IPS-15b (cell line): ENCODE results near the gene SLC25A48.
"Not testable (repeated sequence)": the region's sequence is repeated elsewhere in the genome, so short reads cannot be mapped to it uniquely, and the experiment has no call there.

ENCODE experiments used
- H3K27me3 ChIP-seq: one replicate; pipeline ENCODE4 v1.6.1; 2013; ENCODE audit warnings: low read length; ENCODE audit not compliant: control insufficient read depth, insufficient read depth
- H3K36me3 ChIP-seq: one replicate; pipeline ENCODE4 v1.6.1; 2013; ENCODE audit warnings: low read length; ENCODE audit not compliant: control insufficient read depth, insufficient read depth
- H3K4me1 ChIP-seq: one replicate; pipeline ENCODE4 v1.6.1; 2013; ENCODE audit warnings: mild to moderate bottlenecking, low read length; ENCODE audit not compliant: control insufficient read depth, insufficient read depth
- H3K4me3 ChIP-seq: one replicate; pipeline ENCODE4 v1.5.1; 2013; ENCODE audit warnings: low read depth, low read length
- H3K9ac ChIP-seq: one replicate; pipeline ENCODE4 v1.6.1; 2013; ENCODE audit warnings: low read depth, mild to moderate bottlenecking, low read length
- H3K9me3 ChIP-seq: one replicate; pipeline ENCODE4 v1.6.1; 2013; ENCODE audit warnings: mild to moderate bottlenecking, low read length; ENCODE audit not compliant: control insufficient read depth, insufficient read depth

SLC25A48 gene

DNA sequence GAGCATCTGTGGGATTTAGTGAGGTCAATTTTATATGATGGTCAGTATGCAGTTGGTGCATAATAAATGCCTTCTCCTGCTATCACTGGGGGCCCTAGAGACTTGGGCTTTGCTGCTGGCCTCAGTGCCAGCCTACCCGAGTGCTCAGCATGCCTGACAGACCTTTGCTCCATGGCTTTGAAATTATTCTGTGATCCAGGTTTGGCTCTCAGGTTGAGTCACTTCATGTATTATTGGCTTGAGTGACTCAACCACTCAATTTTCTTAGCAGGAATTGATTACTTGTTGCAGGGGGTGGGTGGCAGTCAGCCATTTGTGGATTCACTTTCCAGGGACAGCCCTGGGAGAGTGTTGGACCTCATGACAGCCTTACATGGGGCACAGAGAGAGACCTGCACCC is 13.5 kb downstream of the SLC25A48 start:
- Histone ChIP-seq H3K4me3 (no peak overlapping the region), H3K9ac (no peak overlapping the region), H3K36me3 (no peaks in the 10 kb centered on the region), H3K27me3 (no peaks in the 10 kb centered on the region), H3K9me3 (no peaks in the 10 kb centered on the region), H3K4me1 (no peaks in the 10 kb centered on the region)

DNA sequence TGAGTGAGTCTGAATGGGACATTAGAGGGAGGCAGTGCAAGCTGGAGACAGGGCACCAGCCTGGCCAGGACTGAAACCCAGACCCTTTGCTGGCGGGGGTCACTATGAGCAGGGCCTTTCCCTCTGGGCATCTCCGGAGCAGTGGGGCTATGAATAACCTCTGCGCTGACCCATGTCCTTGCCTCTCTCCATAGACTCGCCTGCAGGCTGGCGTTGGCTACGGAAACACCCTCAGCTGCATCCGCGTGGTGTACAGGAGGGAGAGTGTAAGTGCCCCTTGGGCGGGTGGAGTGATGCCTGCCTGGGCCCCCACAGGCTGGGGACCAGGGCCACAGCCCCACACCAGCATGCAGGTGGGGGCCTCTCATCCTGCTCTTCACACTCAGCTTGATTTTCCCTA is 15.8 kb downstream of the SLC25A48 start:
- H3K9me3 ChIP-seq, result no peaks in the 10 kb centered on the region
- H3K36me3 ChIP-seq, result no peaks in the 10 kb centered on the region
- no peak overlapping the region for H3K9ac ChIP-seq
- no peaks in the 10 kb centered on the region for H3K27me3 ChIP-seq
- H3K4me1 ChIP-seq, result no peaks in the 10 kb centered on the region
- H3K4me3 ChIP-seq, result no peak overlapping the region

DNA sequence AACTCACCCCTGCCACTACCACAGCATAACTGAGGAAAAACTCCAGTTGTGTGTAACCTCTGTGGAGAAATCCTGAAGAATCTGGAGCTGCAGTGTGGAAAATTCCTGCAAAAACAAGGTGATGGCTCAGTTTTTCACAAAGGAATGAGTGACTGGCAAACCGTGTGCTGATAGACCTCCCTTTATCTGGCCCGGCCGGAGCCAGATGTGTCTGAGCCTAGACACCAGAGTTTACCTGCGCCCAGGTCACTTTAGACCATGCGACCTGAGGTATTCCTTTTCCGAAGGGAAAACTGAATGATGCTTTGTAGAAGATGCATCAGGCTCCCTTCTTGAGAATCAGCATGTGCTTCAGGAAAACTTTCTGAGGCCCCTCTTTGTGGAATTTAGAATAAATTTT is 16.2 kb downstream of the SLC25A48 start:
- Histone ChIP-seq H3K4me1 (no peaks in the 10 kb centered on the region), H3K9me3 (no peaks in the 10 kb centered on the region), H3K36me3 (no peaks in the 10 kb centered on the region), H3K4me3 (no peak overlapping the region), H3K27me3 (no peaks in the 10 kb centered on the region), H3K9ac (no peak overlapping the region)

DNA sequence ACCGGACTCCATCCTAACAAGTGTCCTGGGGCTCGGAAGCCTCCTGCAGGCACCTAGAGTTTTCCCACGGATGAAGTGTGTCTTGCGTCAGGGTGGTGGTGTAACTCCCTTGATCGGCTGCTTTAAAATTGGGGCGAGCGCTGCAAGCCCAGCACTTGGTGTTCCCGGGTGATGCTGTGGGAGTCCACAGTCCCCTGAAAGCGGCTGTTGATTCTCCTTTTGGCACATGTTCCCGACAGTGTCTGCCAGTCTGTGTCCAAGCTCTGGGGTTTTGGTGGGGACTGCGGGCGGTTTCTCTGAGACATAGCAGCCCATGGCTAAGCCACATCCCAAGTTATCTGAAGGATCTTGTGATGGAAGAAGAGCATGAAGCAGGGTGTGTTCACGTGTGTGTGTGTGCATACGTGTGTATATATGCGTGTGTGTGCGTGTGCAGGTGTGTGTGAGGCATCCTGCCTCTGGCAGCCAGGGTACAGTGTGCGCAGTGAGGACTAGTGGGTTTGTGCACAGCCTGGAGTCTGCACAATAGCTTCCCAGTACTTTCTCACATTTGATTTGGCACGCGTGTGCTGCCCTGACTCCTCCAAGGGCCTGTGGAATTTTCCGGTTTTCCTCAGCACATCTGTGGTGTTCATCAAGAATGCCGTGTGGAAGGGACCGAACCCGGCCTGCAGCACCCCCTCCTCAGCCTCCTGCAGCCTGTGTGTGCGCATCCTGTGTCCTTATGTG is 16.9 kb downstream of the SLC25A48 start:
- no peaks in the 10 kb centered on the region for H3K4me1 ChIP-seq
- no peaks in the 10 kb centered on the region for H3K36me3 ChIP-seq
- no peak overlapping the region for H3K9ac ChIP-seq
- H3K9me3 ChIP-seq, result no peaks in the 10 kb centered on the region
- peaks cover 2% of the 10 kb centered on the region for H3K27me3 ChIP-seq
- no peak overlapping the region for H3K4me3 ChIP-seq

DNA sequence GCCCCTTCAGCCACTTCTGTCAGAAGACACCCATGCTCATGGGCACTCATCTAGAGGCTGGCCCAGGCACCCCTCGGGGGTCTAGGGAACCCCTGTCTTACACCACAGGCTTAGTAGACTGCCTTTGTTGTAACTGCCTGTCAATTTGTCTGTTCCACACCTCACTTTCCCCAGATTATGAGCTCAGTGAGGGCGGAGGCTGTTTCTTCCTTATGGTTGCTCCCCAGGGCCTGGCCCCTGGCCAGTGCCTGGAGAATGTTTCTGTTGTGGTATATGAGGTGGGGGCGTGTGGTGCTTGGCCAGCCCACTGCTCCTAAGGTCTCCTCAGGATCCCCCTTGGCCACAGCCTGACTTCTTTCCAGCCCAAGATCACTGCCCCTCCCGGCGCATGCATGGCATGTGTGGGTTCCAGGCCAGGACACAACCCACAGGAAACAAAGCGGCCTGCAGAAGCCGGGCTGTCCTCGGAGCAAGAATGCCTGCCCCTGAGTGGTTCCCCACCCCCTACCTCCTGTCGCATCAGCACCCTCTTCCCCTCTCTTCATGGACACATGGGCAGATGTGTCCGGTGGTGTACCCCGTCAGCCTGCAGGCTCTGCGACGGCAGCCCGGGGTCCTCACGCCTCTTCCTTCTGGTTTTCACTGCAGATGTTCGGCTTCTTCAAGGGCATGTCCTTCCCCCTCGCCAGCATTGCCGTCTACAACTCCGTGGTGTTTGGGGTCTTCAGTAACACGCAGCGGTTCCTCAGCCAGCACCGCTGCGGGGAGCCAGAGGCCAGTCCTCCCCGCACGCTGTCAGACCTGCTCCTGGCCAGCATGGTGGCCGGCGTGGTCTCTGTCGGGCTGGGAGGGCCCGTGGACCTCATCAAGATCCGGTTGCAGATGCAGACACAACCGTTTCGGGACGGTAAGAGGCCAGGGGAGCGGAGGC is 17.7 kb downstream of the SLC25A48 start:
- H3K36me3 ChIP-seq, result no peaks in the 10 kb centered on the region
- no peak overlapping the region for H3K4me3 ChIP-seq
- H3K4me1 ChIP-seq, result no peaks in the 10 kb centered on the region
- H3K27me3 ChIP-seq, result peaks cover 2% of the 10 kb centered on the region
- no peaks in the 10 kb centered on the region for H3K9me3 ChIP-seq
- H3K9ac ChIP-seq, result no peak overlapping the region

DNA sequence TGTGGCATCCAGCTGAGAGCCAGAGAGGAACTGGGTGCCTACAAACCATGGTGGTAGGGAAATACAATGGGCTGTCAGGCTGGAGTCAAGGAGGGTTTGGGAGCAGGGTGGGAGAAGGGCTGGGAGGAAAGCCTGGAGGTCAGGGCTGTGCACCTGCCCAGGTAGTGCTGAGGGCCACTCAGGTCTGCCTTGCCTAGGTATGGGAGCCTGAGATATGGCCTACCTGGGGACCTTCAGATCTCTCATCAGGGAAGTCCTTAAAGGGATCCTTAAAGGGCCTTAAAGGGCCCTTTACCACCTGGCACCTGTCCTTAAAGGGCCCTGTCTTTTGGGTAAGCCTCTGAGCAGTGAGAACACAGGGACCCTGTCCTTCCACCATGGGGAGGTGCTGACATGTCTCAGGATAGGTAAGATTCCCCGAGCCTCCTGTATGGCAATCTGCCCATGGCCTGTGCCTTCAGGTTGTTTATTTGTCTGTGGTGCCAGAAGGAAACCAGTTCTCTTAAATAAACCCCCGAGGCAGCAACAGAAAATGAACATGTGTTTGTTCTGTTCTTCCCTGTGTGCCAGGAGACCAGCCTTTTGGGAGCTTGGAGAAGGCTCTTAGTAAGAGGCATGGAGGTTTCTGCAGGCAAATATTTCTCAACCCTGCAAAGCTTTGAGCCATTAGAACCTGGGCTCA is 23.3 kb downstream of the SLC25A48 start:
- Histone ChIP-seq H3K4me1 (no peaks in the 10 kb centered on the region), H3K4me3 (no peak overlapping the region), H3K9me3 (no peaks in the 10 kb centered on the region), H3K36me3 (no peaks in the 10 kb centered on the region), H3K27me3 (peaks cover 2% of the 10 kb centered on the region), H3K9ac (no peak overlapping the region)

DNA sequence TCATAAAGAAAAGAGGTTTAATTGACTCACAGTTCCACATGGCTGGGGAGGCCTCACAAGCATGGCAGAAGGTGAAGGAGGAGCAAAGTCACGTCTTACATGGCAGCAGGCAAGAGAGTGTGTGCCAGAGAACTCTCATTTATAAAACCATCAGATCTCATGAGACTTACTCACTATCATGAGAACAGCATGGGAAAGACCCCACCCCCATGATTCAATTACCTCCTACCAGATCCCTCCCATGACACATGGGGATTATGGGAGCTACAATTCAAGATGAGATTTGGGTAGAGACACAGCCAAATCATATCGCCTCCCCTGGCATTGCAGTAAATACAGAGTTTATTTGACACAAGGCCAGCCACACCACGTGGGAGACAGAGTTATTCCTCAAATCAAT is 24.7 kb downstream of the SLC25A48 start:
- H3K9ac ChIP-seq, H3K27me3 ChIP-seq, H3K36me3 ChIP-seq, H3K4me3 ChIP-seq, H3K4me1 ChIP-seq, H3K9me3 ChIP-seq: not testable (repeated sequence)

DNA sequence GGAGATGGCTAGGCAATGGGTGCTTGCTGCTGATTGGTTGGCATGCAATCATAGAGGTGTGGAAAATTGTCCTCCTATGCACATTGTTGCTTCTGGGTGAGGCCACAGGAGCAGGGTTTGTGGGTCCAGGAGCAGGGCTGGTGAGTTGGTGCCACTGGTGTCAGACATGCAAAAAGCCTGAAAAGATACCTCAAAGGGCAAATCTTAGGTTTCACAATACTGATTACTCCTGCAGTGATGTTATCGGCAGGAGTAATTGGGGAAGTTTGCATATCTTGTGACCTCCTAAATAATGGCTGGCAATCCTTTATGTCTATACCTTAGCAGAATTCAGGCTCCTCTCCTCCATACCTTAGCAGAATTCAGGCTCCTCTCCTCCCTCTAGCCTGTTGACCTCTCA is 25.2 kb downstream of the SLC25A48 start:
- Histone ChIP-seq H3K4me3 (no peak overlapping the region), H3K9me3 (no peaks in the 10 kb centered on the region), H3K36me3 (no peaks in the 10 kb centered on the region), H3K4me1 (no peaks in the 10 kb centered on the region), H3K27me3 (peaks cover 2% of the 10 kb centered on the region), H3K9ac (no peak overlapping the region)

DNA sequence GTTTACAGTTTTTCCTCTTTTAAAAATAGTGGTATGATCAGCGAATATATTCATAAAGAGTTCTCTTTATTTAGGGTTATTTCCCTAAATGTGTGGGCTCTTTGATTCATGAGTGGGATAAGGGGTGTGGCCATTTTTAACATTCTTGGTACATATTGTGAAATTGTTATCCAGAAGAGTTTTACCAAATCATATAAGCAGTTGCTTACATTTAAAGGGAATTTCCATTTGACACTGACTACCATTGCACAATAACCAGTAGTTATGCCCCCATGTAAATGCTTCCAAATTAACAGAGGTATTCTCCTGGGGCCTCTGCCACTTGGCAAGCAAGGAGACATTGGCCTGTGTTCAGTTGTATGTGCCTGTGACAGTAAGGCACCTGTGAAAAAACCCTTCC is 27.2 kb downstream of the SLC25A48 start:
- Histone ChIP-seq H3K4me1 (no peaks in the 10 kb centered on the region), H3K9me3 (no peaks in the 10 kb centered on the region), H3K36me3 (no peaks in the 10 kb centered on the region), H3K27me3 (no peaks in the 10 kb centered on the region), H3K4me3 (no peak overlapping the region), H3K9ac (no peak overlapping the region)

DNA sequence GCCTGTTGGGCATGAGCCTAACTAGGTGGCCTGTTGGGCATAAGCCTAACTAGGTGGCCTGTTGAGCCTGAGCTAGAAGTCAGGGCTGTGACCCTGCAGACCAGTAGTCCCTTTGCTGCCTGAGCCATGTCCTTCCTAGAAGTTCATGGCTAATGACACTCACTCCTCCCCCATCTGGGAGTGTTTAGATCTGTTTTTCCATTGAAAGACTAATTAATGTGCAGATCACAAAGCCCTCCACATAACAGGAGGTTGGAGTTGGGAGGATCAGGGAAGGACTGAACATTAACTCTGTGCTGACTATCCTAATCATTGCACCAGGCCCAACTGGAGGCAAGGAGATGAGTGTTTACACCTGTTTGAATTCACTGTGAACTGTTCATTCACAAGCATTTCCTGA is 27.6 kb downstream of the SLC25A48 start:
- Histone ChIP-seq H3K36me3 (no peaks in the 10 kb centered on the region), H3K9me3 (no peaks in the 10 kb centered on the region), H3K27me3 (no peaks in the 10 kb centered on the region), H3K4me1 (no peaks in the 10 kb centered on the region), H3K4me3 (no peak overlapping the region), H3K9ac (no peak overlapping the region)

DNA sequence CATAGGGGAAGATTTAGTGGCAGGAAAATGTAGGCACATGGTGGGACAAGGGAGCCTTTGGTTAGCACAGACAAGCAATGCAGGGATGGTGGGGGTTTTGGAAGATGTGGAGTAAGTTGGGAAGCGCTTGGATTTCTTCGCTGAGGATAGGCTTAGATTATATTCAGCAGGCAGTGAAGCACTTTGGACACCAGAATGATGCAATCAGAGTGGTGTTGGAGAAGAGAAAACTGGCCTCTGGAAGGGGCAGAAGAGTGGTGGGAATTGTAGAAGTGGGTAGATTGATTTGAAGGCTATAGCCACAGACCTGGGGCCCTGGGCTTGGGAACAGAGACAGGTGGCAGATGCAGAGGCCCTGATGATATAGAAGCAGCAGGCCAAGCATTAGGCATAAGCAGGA is 28.3 kb downstream of the SLC25A48 start:
- H3K4me3 ChIP-seq, result no peak overlapping the region
- H3K4me1 ChIP-seq, result no peaks in the 10 kb centered on the region
- H3K27me3 ChIP-seq, result no peaks in the 10 kb centered on the region
- H3K36me3 ChIP-seq, result no peaks in the 10 kb centered on the region
- H3K9me3 ChIP-seq, result no peaks in the 10 kb centered on the region
- no peak overlapping the region for H3K9ac ChIP-seq
